Measurements from ENCODE around the gene OPCML. TPM values are rescaled to one million over a fixed set of nuclear protein-coding genes. Genes with fewer than 3 reads are reported as not detected.

Gene OPCML
- total RNA-seq, 1 experiment from 2014 or later, result not detected

DNA sequence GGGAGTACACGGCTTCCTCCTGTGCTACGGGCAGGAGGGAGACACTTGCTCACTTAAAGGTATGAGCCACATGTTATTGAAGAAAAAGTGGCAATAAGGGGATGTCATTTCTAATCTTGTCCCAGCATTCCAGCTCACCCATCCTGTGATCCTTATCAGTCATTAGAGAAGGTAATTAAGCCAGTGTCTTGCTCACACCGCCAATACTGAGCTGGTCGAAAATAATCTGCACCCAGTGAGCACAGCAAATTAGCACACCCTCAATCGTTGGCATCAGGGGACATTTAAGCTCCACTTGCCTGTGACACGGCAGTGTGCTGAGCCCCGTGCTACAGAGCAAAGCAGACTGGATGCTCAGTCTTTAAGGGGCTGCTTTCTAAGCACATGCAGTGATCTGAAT lies 510.7 kb downstream of the OPCML start:
- intact Hi-C loops (cut with micrococcal nuclease; ENCODE audit: unreplicated experiment), result no loop called here
- TF ChIP-seq, protein P1, sequence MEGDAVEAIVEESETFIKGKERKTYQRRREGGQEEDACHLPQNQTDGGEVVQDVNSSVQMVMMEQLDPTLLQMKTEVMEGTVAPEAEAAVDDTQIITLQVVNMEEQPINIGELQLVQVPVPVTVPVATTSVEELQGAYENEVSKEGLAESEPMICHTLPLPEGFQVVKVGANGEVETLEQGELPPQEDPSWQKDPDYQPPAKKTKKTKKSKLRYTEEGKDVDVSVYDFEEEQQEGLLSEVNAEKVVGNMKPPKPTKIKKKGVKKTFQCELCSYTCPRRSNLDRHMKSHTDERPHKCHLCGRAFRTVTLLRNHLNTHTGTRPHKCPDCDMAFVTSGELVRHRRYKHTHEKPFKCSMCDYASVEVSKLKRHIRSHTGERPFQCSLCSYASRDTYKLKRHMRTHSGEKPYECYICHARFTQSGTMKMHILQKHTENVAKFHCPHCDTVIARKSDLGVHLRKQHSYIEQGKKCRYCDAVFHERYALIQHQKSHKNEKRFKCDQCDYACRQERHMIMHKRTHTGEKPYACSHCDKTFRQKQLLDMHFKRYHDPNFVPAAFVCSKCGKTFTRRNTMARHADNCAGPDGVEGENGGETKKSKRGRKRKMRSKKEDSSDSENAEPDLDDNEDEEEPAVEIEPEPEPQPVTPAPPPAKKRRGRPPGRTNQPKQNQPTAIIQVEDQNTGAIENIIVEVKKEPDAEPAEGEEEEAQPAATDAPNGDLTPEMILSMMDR (conservative IDR thresholded peaks at IDR 0.05), result no peak
- no peak for TF ChIP-seq EZH2 (IDR thresholded peaks at IDR 0.05; ENCODE audit: low read depth)
- no peaks in the 10 kb centered on the region for H4K20me1 ChIP-seq (ENCODE audit: insufficient read depth)
- no TSS peak for BruUV-seq (replicated peaks)
- no peaks in the 10 kb centered on the region for H3K9me3 ChIP-seq (ENCODE audit: insufficient read depth, low read depth)
- no peaks in the 10 kb centered on the region for H3K36me3 ChIP-seq (ENCODE audit: low read depth)
- no peaks in the 10 kb centered on the region for H3K79me2 ChIP-seq (ENCODE audit: low read depth)
- no peaks in the 10 kb centered on the region for H3K9me2 ChIP-seq (ENCODE audit: insufficient read depth)
- no peak overlapping the region for H2AFZ ChIP-seq
- H3K27me3 ChIP-seq (ENCODE audit: insufficient read depth, low read depth), result peaks cover 34% of the 10 kb centered on the region
- DNase-seq, result no peak
- no peaks in the 10 kb centered on the region for H3K4me1 ChIP-seq (replicated peaks; ENCODE audit: insufficient read depth)
- H3K4me2 ChIP-seq, result no peak overlapping the region
- H3K4me3 ChIP-seq, result no peak overlapping the region
- H3F3A ChIP-seq (ENCODE audit: insufficient read depth, low read depth), result no peaks in the 10 kb centered on the region
- POLR2A ChIA-PET (ENCODE audit: unreplicated experiment), result no interaction called here
- CTCF ChIA-PET, result no interaction called here
- H3K27ac ChIP-seq, result no peak overlapping the region

DNA sequence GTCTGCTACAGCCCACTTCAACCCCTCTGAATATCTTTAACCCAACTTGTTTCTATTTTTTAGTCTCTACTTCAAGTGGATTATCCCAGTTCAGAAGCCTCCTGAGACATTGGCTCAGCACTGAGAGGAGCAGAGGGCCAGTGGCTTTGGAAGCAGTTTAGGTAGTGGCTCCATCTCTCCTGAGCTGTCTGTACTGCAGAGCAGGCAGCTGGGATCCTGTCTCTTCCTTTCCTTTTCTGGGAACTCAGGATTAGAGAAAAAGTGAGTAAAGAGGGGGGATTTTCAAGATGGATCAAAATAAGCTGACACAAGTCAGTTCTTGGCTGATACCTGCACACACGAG lies 512.0 kb downstream of the OPCML start:
- H3K9me2 ChIP-seq (ENCODE audit: insufficient read depth), result no peaks in the 10 kb centered on the region
- ChIA-PET CTCF (no interaction called here), POLR2A (ENCODE audit: unreplicated experiment) (no interaction called here)
- H3K9me3 ChIP-seq (ENCODE audit: insufficient read depth, low read depth), result no peaks in the 10 kb centered on the region
- no TSS peak for BruUV-seq (replicated peaks)
- no peak overlapping the region for H3K27ac ChIP-seq
- H3F3A ChIP-seq (ENCODE audit: insufficient read depth, low read depth), result no peaks in the 10 kb centered on the region
- peaks cover 34% of the 10 kb centered on the region for H3K27me3 ChIP-seq (ENCODE audit: insufficient read depth, low read depth)
- no peaks in the 10 kb centered on the region for H3K79me2 ChIP-seq (ENCODE audit: low read depth)
- H2AFZ ChIP-seq, result no peak overlapping the region
- H4K20me1 ChIP-seq (ENCODE audit: insufficient read depth), result no peaks in the 10 kb centered on the region
- no peaks in the 10 kb centered on the region for H3K36me3 ChIP-seq (ENCODE audit: low read depth)
- intact Hi-C loops (cut with micrococcal nuclease; ENCODE audit: unreplicated experiment), result no loop called here
- DNase-seq, result no peak
- no peak overlapping the region for H3K4me2 ChIP-seq
- H3K4me1 ChIP-seq (replicated peaks; ENCODE audit: insufficient read depth), result no peaks in the 10 kb centered on the region
- TF ChIP-seq EZH2 (IDR thresholded peaks at IDR 0.05; ENCODE audit: low read depth), result no peak
- TF ChIP-seq, protein P1 (conservative IDR thresholded peaks at IDR 0.05), result no peak
- no peak overlapping the region for H3K4me3 ChIP-seq

DNA sequence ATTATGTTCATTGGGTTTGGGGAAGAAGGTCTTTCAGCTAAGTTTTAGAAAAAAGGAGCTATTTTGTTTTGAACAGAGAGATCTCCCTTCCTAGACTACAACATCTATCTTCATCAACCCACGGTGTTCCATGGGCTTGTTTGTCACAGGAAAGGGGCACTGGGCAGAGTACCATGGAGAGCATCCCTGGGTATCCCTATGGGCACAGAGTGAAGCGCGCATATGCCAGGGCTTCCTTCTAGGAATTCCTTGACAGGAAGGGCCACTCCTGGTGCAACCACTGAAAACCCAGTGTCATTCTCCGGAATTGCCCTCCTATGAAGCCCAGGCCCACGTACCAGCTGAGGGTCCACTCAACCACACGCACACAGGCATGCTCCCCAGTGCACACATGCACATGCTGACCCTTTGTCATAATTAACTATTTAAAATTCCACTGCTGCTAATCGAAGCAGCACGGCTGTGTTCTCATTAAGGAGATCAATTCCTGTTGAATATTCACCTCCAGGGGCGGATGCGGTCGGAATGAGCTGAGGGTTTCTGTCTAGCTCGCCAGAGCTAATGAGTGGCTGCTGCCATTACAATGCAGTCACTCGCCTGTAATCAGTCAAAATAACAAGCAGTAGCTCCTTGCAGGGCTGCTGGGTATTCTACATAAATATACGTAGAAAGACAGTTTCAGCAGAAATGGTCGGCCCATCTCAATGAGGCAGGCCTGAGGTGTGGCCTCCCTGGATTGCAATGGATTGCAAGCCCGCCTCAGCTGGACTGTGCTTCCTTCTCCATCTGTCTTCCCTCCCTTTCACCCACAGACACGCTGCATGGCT lies 512.5 kb downstream of the OPCML start:
- CTCF ChIA-PET, result no interaction called here
- no TSS peak for BruUV-seq (replicated peaks)

More for the DNA sequence above, 512.5 kb downstream of the OPCML start:
- Histone ChIP-seq H3K4me3 (no peak overlapping the region), H3F3A (ENCODE audit: insufficient read depth, low read depth) (no peaks in the 10 kb centered on the region), H3K4me1 (replicated peaks; ENCODE audit: insufficient read depth) (no peaks in the 10 kb centered on the region), H3K79me2 (ENCODE audit: low read depth) (no peaks in the 10 kb centered on the region), H3K36me3 (ENCODE audit: low read depth) (no peaks in the 10 kb centered on the region), H3K27ac (no peak overlapping the region), H3K4me2 (no peak overlapping the region), H3K9me2 (ENCODE audit: insufficient read depth) (no peaks in the 10 kb centered on the region), H3K27me3 (ENCODE audit: insufficient read depth, low read depth) (peaks cover 34% of the 10 kb centered on the region), H2AFZ (no peak overlapping the region), H3K9me3 (ENCODE audit: insufficient read depth, low read depth) (no peaks in the 10 kb centered on the region), H4K20me1 (ENCODE audit: insufficient read depth) (no peaks in the 10 kb centered on the region)
- DNase-seq, result no peak
- TF ChIP-seq EZH2 (IDR thresholded peaks at IDR 0.05; ENCODE audit: low read depth), result no peak
- TF ChIP-seq, protein P1 (conservative IDR thresholded peaks at IDR 0.05), result no peak
- intact Hi-C loops (cut with micrococcal nuclease; ENCODE audit: unreplicated experiment), result no loop called here
- POLR2A ChIA-PET (ENCODE audit: unreplicated experiment), result no interaction called here

All from PC-9 (cell line).